CD14-positive monocyte (primary cell): ENCODE results near the gene ZNF212. TPM values are rescaled to one million over a fixed set of nuclear protein-coding genes. Genes with fewer than 3 reads are reported as not detected.

Experiments used
- DNase-seq, 3 donors: peaks; one replicate each; pipeline ENCODE4 v3.0.0-alpha.2; 2011 to 2022
- H2AFZ ChIP-seq: 2 replicates; pipeline ENCODE4 v1.6.0; 2012; ENCODE audit warnings: mild to moderate bottlenecking, low read depth, low read length, inconsistent platforms; ENCODE audit not compliant: insufficient read depth, poor library complexity, severe bottlenecking
- H3K27ac ChIP-seq, 2 donors: 1 replicate in 1 of 2; 2 replicates in 1 of 2; pipeline ENCODE4 v1.5.1; 2012 to 2013; ENCODE audit warnings: low read length in 2 of 2, control low read depth in 1 of 2, inconsistent platforms in 1 of 2, low read depth in 1 of 2, mild to moderate bottlenecking in 1 of 2
- H3K27me3 ChIP-seq, 2 donors: one replicate each; pipeline versions ENCODE4 v1.6.0 to v1.6.1; 2011 to 2013; ENCODE audit warnings: low read length in 2 of 2; ENCODE audit not compliant: control insufficient read depth in 2 of 2, insufficient read depth in 2 of 2
- H3K36me3 ChIP-seq, 2 donors: replicated peaks in 1 of 2; 1 replicate in 1 of 2; 2 replicates in 1 of 2; pipeline versions ENCODE4 v1.5.1 to v1.6.1; 2012 to 2013; ENCODE audit warnings: low read length in 2 of 2, control low read depth in 1 of 2, inconsistent platforms in 1 of 2, mild to moderate bottlenecking in 1 of 2; ENCODE audit not compliant: insufficient read depth in 2 of 2, control insufficient read depth in 1 of 2
- H3K4me1 ChIP-seq, 2 donors: 1 replicate in 1 of 2; 2 replicates in 1 of 2; pipeline versions ENCODE4 v1.5.1 to v1.6.1; 2012 to 2013; ENCODE audit warnings: low read length in 2 of 2, control low read depth in 1 of 2, inconsistent platforms in 1 of 2, mild to moderate bottlenecking in 1 of 2, moderate library complexity in 1 of 2; ENCODE audit not compliant: insufficient read depth in 2 of 2, control insufficient read depth in 1 of 2
- H3K4me2 ChIP-seq: replicated peaks from 2 replicates; pipeline ENCODE3; 2012; ENCODE audit warnings: low read length, moderate library complexity, mild to moderate bottlenecking; ENCODE audit not compliant: poor library complexity, severe bottlenecking; ENCODE audit errors: extremely low read depth
- H3K4me3 ChIP-seq, 3 experiments: fragments of 200-600 bp in 1 of 3; sonication (generic) in 1 of 3; replicated peaks in 1 of 3; 1 replicate in 2 of 3; 2 replicates in 1 of 3; pipeline ENCODE4 v1.5.1; 2011 to 2013; ENCODE audit warnings: low read length in 3 of 3, mild to moderate bottlenecking in 3 of 3, control low read depth in 2 of 3, low read depth in 2 of 3, inconsistent platforms in 1 of 3, moderate library complexity in 1 of 3
- H3K79me2 ChIP-seq: 2 replicates; pipeline ENCODE4 v1.6.0; 2012; ENCODE audit warnings: mild to moderate bottlenecking, control low read depth, inconsistent platforms, low read length, moderate library complexity; ENCODE audit not compliant: insufficient read depth
- H3K9ac ChIP-seq: 2 replicates; pipeline ENCODE4 v1.6.0; 2017; ENCODE audit warnings: low read length, mild to moderate bottlenecking; ENCODE audit not compliant: insufficient read depth, poor library complexity, severe bottlenecking
- H3K9me3 ChIP-seq, 2 donors: replicated peaks in 1 of 2; 1 replicate in 1 of 2; 2 replicates in 1 of 2; pipeline versions ENCODE4 v1.5.1 to v1.6.1; 2012 to 2013; ENCODE audit warnings: low read length in 2 of 2, control low read depth in 1 of 2; ENCODE audit not compliant: control insufficient read depth in 1 of 2, insufficient read depth in 1 of 2
- H4K20me1 ChIP-seq: 2 replicates; pipeline ENCODE4 v1.6.0; 2012; ENCODE audit warnings: mild to moderate bottlenecking, low read length, control low read depth, moderate library complexity; ENCODE audit not compliant: insufficient read depth
- H3K27ac Mint-ChIP-seq, 7 donors: one replicate each; pipeline ENCODE4 v1.8.0; 2020; ENCODE audit warnings: mild to moderate bottlenecking in 7 of 7, mixed read lengths in 7 of 7, moderate library complexity in 6 of 7, inconsistent platforms in 2 of 7
- H3K27me3 Mint-ChIP-seq, 3 donors: one replicate each; pipeline ENCODE4 v1.8.0; 2021 to 2022; ENCODE audit warnings: low read depth in 3 of 3, mild to moderate bottlenecking in 3 of 3, mixed read lengths in 3 of 3, moderate library complexity in 3 of 3, inconsistent platforms in 1 of 3
- H3K36me3 Mint-ChIP-seq, 2 donors: one replicate each; pipeline ENCODE4 v1.8.0; 2020; ENCODE audit warnings: mixed read lengths in 2 of 2, inconsistent platforms in 1 of 2, mild to moderate bottlenecking in 1 of 2
- H3K4me1 Mint-ChIP-seq: one replicate; pipeline ENCODE4 v1.8.0; 2020; ENCODE audit warnings: mild to moderate bottlenecking, mixed read lengths
- H3K4me3 Mint-ChIP-seq, 2 donors: one replicate each; pipeline ENCODE4 v1.8.0; 2020; ENCODE audit warnings: mild to moderate bottlenecking in 2 of 2, mixed read lengths in 2 of 2, moderate library complexity in 1 of 2
- H3K9me3 Mint-ChIP-seq, 7 donors: one replicate each; pipeline ENCODE4 v1.8.0; 2020 to 2022; ENCODE audit warnings: mixed read lengths in 7 of 7, mild to moderate bottlenecking in 6 of 7, moderate library complexity in 6 of 7, inconsistent platforms in 2 of 7
- CTCF ChIP-seq: fragments of 200-600 bp; IDR thresholded peaks from one replicate; pipeline ENCODE4 v1.8.0; 2022; ENCODE audit warnings: antibody characterized with exemption, mild to moderate bottlenecking
- WGBS: methylation state at CpG from one replicate; pipeline ENCODE4 v1.1.5; 2013; ENCODE audit warnings: missing lambda C conversion rate; ENCODE audit not compliant: insufficient coverage; 5-methylcytosine and 5-hydroxymethylcytosine counted together
- intact Hi-C, 2 donors: fragments of 100-400 bp; cut with micrococcal nuclease; formaldehyde crosslinking; loops; one replicate each; pipeline versions ENCODE4 v1.15.0 to v1.15.1; 2023
- polyA plus RNA-seq, 3 donors: library from polyadenylated mRNA; depleted of rRNA in 1 of 3; unstranded in 2 of 3; stranded (reverse) in 1 of 3; fragments of 300-500 nt in 2 of 3; fragments of >200 nt in 1 of 3; fragmentation: Illumina TruSeq in 2 of 3; gene quantifications; 1 replicate in 2 of 3; 2 replicates in 1 of 3; pipeline ENCODE4 v1.2.3, GENCODE V29; 2012 to 2021

Gene ZNF212
- polyA plus RNA-seq, 3 donors = 1.6 to 5.9 (median 2.3) TPM

- Histone ChIP-seq H3K9me3 (peaks cover 0 to 8% of the 10 kb centered on the region in 2 donors), H3K27me3 (no peaks in the 10 kb centered on the region), H3K4me2 (no peak overlapping the region), H2AFZ (no peak overlapping the region), H3K9ac (no peak overlapping the region), H3K4me1 (no peaks in the 10 kb centered on the region), H3K27ac (no peak overlapping the region), H4K20me1 (no peaks in the 10 kb centered on the region), H3K4me3 (no peak overlapping the region), H3K36me3 (no peaks in the 10 kb centered on the region), H3K79me2 (no peaks in the 10 kb centered on the region)
- 62% methylated on average over 3 of the region's 8 CpGs for WGBS
- Mint-ChIP-seq H3K27me3 (peaks cover 0 to 10% (median 5%) of the 10 kb centered on the region in 3 donors), H3K4me1 (no peaks in the 10 kb centered on the region), H3K27ac (no peak overlapping the region), H3K9me3 (peaks cover 2 to 12% (median 8%) of the 10 kb centered on the region in 7 donors), H3K4me3 (no peak overlapping the region), H3K36me3 (no peaks in the 10 kb centered on the region)
- no peak for DNase-seq
- no peak for TF ChIP-seq CTCF
- intact Hi-C loops = no loop called here
Observed at GRCh38 chr7:149300620-149301285, 61.3 kb downstream of the ZNF212 start.

GRCh38 chr7:149302222-149302621, 62.8 kb downstream of the ZNF212 start:
- no peak overlapping the region for H3K4me2 ChIP-seq
- 95% methylated on average over 12 of the region's 12 CpGs for WGBS
- no peak overlapping the region for H3K4me3 Mint-ChIP-seq

More at GRCh38 chr7:149302222-149302621, 62.8 kb downstream of the ZNF212 start:
- H3K4me3 ChIP-seq = no peak overlapping the region
- no peaks in the 10 kb centered on the region for H3K79me2 ChIP-seq
- no peak for DNase-seq
- H3K27me3 ChIP-seq = no peaks in the 10 kb centered on the region
- intact Hi-C loops = no loop called here
- H3K36me3 ChIP-seq = no peaks in the 10 kb centered on the region
- H3K36me3 Mint-ChIP-seq = no peaks in the 10 kb centered on the region
- peaks cover 5 to 14% (median 8%) of the 10 kb centered on the region in 7 donors for H3K9me3 Mint-ChIP-seq
- H3K4me1 ChIP-seq = no peaks in the 10 kb centered on the region
- H3K27ac Mint-ChIP-seq = no peak overlapping the region
- H3K9me3 ChIP-seq = peaks cover 0 to 8% of the 10 kb centered on the region in 2 donors
- no peak for TF ChIP-seq CTCF
- H2AFZ ChIP-seq = no peak overlapping the region
- no peaks in the 10 kb centered on the region for H3K4me1 Mint-ChIP-seq
- no peak overlapping the region for H3K9ac ChIP-seq
- H3K27me3 Mint-ChIP-seq = peaks cover 0 to 10% (median 5%) of the 10 kb centered on the region in 3 donors
- no peaks in the 10 kb centered on the region for H4K20me1 ChIP-seq
- no peak overlapping the region for H3K27ac ChIP-seq
